GM21723 (cell line): ENCODE measurements around the gene MYT1.
"Not testable (repeated sequence)": the region's sequence is repeated elsewhere in the genome, so short reads cannot be mapped to it uniquely, and the experiment has no call there.

Source experiments
- ATAC-seq: cut with Tn5 transposase; IDR thresholded peaks from one replicate; pipeline ENCODE4 v1.9.1; 2021; ENCODE audit warnings: mild to moderate bottlenecking, moderate library complexity; ENCODE audit not compliant: unreplicated experiment

MYT1 gene

GRCh38 chr20:64166721-64167615 is 2.7 kb downstream of the MYT1 start:
- ATAC-seq = no peak

- ATAC-seq = no peak
Observed at GRCh38 chr20:64167676-64168075, 3.4 kb downstream of the MYT1 start.

- no peak for ATAC-seq
Observed at GRCh38 chr20:64168381-64169090, 4.3 kb downstream of the MYT1 start.

GRCh38 chr20:64169091-64169560 is 4.9 kb downstream of the MYT1 start:
- ATAC-seq = no peak

- no peak for ATAC-seq
Observed at GRCh38 chr20:64171211-64171610, 7.0 kb downstream of the MYT1 start.

- no peak for ATAC-seq
Observed at GRCh38 chr20:64173116-64173515, 8.9 kb downstream of the MYT1 start.

GRCh38 chr20:64176551-64176950 is 12.3 kb downstream of the MYT1 start:
- no peak for ATAC-seq

- ATAC-seq = no peak
Observed at GRCh38 chr20:64176971-64177370, 12.7 kb downstream of the MYT1 start.

- ATAC-seq = no peak
Observed at GRCh38 chr20:64177384-64177783, 13.1 kb downstream of the MYT1 start.

- ATAC-seq = no peak
Observed at GRCh38 chr20:64177787-64178186, 13.5 kb downstream of the MYT1 start.

GRCh38 chr20:64178925-64179324 is 14.7 kb downstream of the MYT1 start:
- ATAC-seq = not testable (repeated sequence)

- no peak for ATAC-seq
Observed at GRCh38 chr20:64179805-64180204, 15.6 kb downstream of the MYT1 start.

- ATAC-seq = no peak
Observed at GRCh38 chr20:64180673-64181072, 16.4 kb downstream of the MYT1 start.

GRCh38 chr20:64181391-64181790 is 17.1 kb downstream of the MYT1 start:
- ATAC-seq = no peak

GRCh38 chr20:64182146-64182865 is 18.1 kb downstream of the MYT1 start:
- ATAC-seq = no peak

- no peak for ATAC-seq
Observed at GRCh38 chr20:64183313-64183712, 19.1 kb downstream of the MYT1 start.

GRCh38 chr20:64184795-64185194 is 20.5 kb downstream of the MYT1 start:
- ATAC-seq = no peak

- no peak for ATAC-seq
Observed at GRCh38 chr20:64185276-64185900, 21.1 kb downstream of the MYT1 start.

- no peak for ATAC-seq
Observed at GRCh38 chr20:64186071-64186598, 21.9 kb downstream of the MYT1 start.

GRCh38 chr20:64187213-64187612 is 23.0 kb downstream of the MYT1 start:
- not testable (repeated sequence) for ATAC-seq

GRCh38 chr20:64188091-64188490 is 23.8 kb downstream of the MYT1 start:
- no peak for ATAC-seq
